ENCODE data around the gene TBC1D9B. TPM values are rescaled to one million over a fixed set of nuclear protein-coding genes. Genes with fewer than 3 reads are reported as not detected.
A peak's percentile ranks its signal among the peaks of the same experiment; 100 is the strongest.

Gene TBC1D9B
- polyA plus RNA-seq, 4 donors, result 32.4 to 80.6 (median 54.7) TPM

DNA sequence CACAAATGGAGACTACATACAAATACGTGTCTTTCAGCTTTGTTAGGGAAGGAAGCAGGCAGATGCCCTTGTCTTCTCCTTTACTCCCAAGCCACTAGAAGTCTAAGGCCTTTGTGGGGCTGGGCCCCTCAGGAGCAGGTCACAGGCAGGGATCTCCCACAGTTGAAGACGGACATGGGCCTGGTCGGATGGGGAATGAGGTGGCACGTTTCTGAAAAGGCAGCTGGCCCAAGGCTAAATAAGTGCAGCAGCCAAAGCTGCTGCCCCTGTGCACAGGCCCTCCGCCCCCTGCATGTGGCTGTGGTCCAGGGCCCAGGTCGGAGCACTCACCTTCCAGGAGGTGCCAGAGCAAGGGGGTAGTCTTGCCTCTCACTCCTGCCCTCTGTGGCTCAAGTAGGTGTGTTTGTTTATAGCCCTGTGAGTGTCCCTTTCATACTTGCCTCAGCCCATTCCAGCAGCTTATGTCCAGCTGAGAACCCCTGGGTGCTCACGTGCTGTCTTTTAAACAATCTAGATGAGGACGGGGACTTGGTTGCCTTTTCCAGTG lies 85.2 kb downstream of the TBC1D9B start:
- WGBS, 3 donors, result 46 to 57% (median 53%) methylated on average over 8 of the region's 8 CpGs
- Histone ChIP-seq H3K4me1 (ENCODE audit: control insufficient read depth in 3 of 3, insufficient read depth in 2 of 3, low read depth in 1 of 3, low read length in 2 of 3) (peaks cover 8 to 77% (median 14%) of the 10 kb centered on the region in 3 donors), H3K4me3 (ENCODE audit: low read depth in 1 of 3, low read length in 3 of 3) (peak overlapping the region in 2 of 3 donors; percentile 86 to 92), H3K27ac (ENCODE audit: low read depth in 1 of 3, low read length in 2 of 3) (no peak overlapping the region), H3K27me3 (ENCODE audit: control insufficient read depth in 3 of 3, insufficient read depth in 3 of 3, low read length in 3 of 3) (no peaks in the 10 kb centered on the region), H3K9me3 (ENCODE audit: control insufficient read depth in 2 of 2, insufficient read depth in 1 of 2, low read depth in 1 of 2, low read length in 1 of 2) (no peaks in the 10 kb centered on the region), H3K36me3 (ENCODE audit: control insufficient read depth in 3 of 3, insufficient read depth in 2 of 3, low read depth in 1 of 3, low read length in 3 of 3) (peaks cover 17 to 58% (median 19%) of the 10 kb centered on the region in 3 donors)
- DNase-seq, result no peak
- FAIRE-seq, result no peak

DNA sequence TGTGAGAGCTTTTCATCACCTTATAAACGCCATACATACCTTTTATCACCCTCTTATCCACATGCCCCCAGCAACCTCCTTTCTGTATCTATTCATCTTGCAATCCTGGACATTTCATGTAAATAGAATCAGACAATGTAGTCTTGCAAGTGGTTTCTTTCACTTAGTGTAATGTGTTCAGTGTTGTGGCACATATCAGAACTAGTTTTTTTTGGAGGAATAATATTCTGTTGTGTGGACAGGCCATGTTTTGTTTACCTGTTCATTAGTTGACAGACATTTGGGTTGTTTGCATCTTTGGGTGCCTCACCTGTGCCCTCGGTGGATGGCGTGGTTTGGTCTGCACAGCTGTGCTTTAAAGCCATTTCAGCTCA lies 85.7 kb downstream of the TBC1D9B start:
- no peaks in the 10 kb centered on the region for H3K27me3 ChIP-seq (ENCODE audit: control insufficient read depth in 3 of 3, insufficient read depth in 3 of 3, low read length in 3 of 3)
- peak overlapping the region in 2 of 3 donors; percentile 18 to 97 for H3K27ac ChIP-seq (ENCODE audit: low read depth in 1 of 3, low read length in 2 of 3)
- peaks cover 17 to 53% (median 19%) of the 10 kb centered on the region in 3 donors for H3K36me3 ChIP-seq (ENCODE audit: control insufficient read depth in 3 of 3, insufficient read depth in 2 of 3, low read depth in 1 of 3, low read length in 3 of 3)
- 17 to 35% (median 21%) methylated on average over 3 of the region's 3 CpGs for WGBS, 3 donors
- peaks cover 8 to 77% (median 14%) of the 10 kb centered on the region in 3 donors for H3K4me1 ChIP-seq (ENCODE audit: control insufficient read depth in 3 of 3, insufficient read depth in 2 of 3, low read depth in 1 of 3, low read length in 2 of 3)
- peak overlapping the region in 2 of 3 donors; percentile 86 to 92 for H3K4me3 ChIP-seq (ENCODE audit: low read depth in 1 of 3, low read length in 3 of 3)
- no peaks in the 10 kb centered on the region for H3K9me3 ChIP-seq (ENCODE audit: control insufficient read depth in 2 of 2, insufficient read depth in 1 of 2, low read depth in 1 of 2, low read length in 1 of 2)
- FAIRE-seq (no peak), DNase-seq (no peak)

DNA sequence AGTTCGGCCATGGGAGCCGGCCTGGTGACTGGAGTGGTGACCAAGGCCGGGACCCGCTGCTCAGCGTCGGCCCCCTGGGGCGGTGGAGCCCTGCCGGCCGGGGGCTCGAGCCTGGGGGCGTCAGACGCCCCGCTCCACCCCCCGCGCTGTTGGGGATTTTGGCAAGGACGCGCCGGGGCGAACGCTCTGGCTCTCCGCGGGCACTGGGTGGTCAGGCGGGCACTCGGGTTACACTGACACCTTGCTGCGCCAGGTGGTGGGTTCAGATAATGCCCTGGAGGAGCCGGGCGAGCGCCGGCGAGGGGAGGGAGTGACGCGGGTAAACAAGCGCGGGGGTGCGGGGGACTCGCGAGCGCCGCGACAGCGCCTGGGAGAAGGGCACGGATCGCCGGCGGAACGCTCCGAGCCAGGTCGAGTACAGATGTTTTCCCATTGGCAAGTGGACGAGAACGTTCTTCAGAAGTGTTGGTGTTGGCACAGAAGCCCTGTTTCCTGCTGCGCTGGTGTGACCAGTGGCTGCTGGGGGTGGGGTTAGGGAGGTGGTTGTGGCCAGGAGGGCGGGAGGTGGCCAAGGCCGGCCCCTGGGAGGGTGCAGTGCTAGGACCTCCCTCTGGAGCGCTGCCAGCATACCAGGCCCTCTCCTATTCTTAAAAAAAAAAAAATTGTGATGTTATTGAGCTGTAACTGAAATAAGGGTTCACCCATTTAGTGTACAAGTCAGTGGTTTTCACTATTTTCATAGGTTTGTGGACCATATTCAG lies 86.2 kb downstream of the TBC1D9B start:
- FAIRE-seq (no peak), DNase-seq (peak; percentile 94 to 95)
- WGBS, 3 donors, result 0 to 1% (median 1%) methylated on average over 42 to 54 of the region's 54 CpGs
- Histone ChIP-seq H3K4me1 (ENCODE audit: control insufficient read depth in 3 of 3, insufficient read depth in 2 of 3, low read depth in 1 of 3, low read length in 2 of 3) (peaks cover 8 to 71% (median 14%) of the 10 kb centered on the region in 3 donors), H3K27ac (ENCODE audit: low read depth in 1 of 3, low read length in 2 of 3) (peak overlapping the region; percentile 97 to 99 (median 99)), H3K4me3 (ENCODE audit: low read depth in 1 of 3, low read length in 3 of 3) (peak overlapping the region; percentile 86 to 98 (median 92)), H3K27me3 (ENCODE audit: control insufficient read depth in 3 of 3, insufficient read depth in 3 of 3, low read length in 3 of 3) (no peaks in the 10 kb centered on the region), H3K9me3 (ENCODE audit: control insufficient read depth in 2 of 2, insufficient read depth in 1 of 2, low read depth in 1 of 2, low read length in 1 of 2) (no peaks in the 10 kb centered on the region), H3K36me3 (ENCODE audit: control insufficient read depth in 3 of 3, insufficient read depth in 2 of 3, low read depth in 1 of 3, low read length in 3 of 3) (peaks cover 17 to 48% (median 19%) of the 10 kb centered on the region in 3 donors)

DNA sequence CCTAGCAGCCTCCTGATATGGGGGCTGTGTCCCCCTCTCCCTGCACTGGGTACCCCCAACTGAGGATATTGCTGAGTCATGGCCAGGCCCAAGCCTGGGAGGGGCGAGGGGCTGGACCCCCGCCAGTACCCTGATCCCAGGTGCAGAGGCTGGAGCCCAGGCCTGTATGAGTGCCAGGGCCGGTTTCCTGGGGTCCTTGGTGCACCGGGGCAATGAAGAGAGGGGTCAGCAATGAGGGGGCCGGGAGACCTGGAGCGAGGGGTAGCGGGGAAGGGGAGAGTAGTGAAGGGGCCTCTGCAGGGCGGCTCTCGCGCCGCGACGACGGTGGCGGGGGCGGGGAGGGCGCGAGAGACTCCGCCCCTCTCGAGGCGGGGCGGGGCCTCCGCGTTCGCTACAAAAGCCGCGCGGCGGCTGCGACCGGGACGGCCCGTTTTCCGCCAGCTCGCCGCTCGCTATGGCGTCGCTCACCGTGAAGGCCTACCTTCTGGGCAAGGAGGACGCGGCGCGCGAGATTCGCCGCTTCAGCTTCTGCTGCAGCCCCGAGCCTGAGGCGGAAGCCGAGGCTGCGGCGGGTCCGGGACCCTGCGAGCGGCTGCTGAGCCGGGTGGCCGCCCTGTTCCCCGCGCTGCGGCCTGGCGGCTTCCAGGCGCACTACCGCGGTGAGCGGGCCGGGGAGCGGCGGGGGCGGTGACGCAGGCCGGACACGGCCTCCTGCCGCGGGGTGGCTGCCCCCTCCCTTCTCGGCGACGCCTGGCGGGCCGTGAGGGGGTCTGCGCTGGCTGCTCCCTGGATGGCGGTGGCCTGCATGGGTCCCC lies 87.0 kb downstream of the TBC1D9B start, which contains the start of gene SQSTM1:
SQSTM1 (plus strand) TSS at position 423 of the 815 bp plus-strand sequence; CDS start at position 455, 32 bp downstream.
- whole genome bisulfite sequencing, 3 donors, result 0 to 1% (median 0%) methylated on average over 31 to 81 of the region's 81 CpGs
- FAIRE-seq (no peak), DNase-seq (peak; percentile 80 to 94)
- peak within 1 kb of the TSS; percentile 97 to 99 (median 99) for H3K27ac ChIP-seq (ENCODE audit: low read depth in 1 of 3, low read length in 2 of 3)
- peaks cover 8 to 63% (median 14%) of the 10 kb centered on the region in 3 donors for H3K4me1 ChIP-seq (ENCODE audit: control insufficient read depth in 3 of 3, insufficient read depth in 2 of 3, low read depth in 1 of 3, low read length in 2 of 3)
- H3K4me3 ChIP-seq (ENCODE audit: low read depth in 1 of 3, low read length in 3 of 3), result peak within 1 kb of the TSS; percentile 86 to 98 (median 92)
- H3K27me3 ChIP-seq (ENCODE audit: control insufficient read depth in 3 of 3, insufficient read depth in 3 of 3, low read length in 3 of 3), result no peaks in the 10 kb centered on the region
- H3K36me3 ChIP-seq (ENCODE audit: control insufficient read depth in 3 of 3, insufficient read depth in 2 of 3, low read depth in 1 of 3, low read length in 3 of 3), result peaks cover 12 to 41% (median 18%) of the 10 kb centered on the region in 3 donors
- no peaks in the 10 kb centered on the region for H3K9me3 ChIP-seq (ENCODE audit: control insufficient read depth in 2 of 2, insufficient read depth in 1 of 2, low read depth in 1 of 2, low read length in 1 of 2)

DNA sequence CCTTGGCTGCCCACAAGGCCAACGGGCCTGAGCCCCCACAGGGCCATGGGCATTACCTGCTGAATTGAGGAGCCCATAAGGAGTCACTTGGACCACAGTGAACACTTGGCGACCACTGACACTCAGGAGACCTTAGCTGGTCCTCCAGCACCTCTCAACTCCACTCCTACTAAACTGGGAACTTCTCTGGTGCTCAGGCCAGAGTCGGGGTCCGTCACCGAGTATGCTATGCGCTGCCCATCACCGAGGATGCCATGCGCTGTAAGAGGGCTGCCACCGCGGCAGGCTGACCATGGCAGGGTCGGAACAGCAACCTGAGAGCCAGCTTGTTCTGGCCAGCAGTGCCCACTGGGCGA lies 87.6 kb downstream of the TBC1D9B start:
- 25 to 46% (median 36%) methylated on average over 11 to 12 of the region's 12 CpGs for WGBS, 3 donors
- DNase-seq (peak in 1 of 2 donors; percentile 50), FAIRE-seq (no peak)
- H3K27me3 ChIP-seq (ENCODE audit: control insufficient read depth in 3 of 3, insufficient read depth in 3 of 3, low read length in 3 of 3), result no peaks in the 10 kb centered on the region
- H3K36me3 ChIP-seq (ENCODE audit: control insufficient read depth in 3 of 3, insufficient read depth in 2 of 3, low read depth in 1 of 3, low read length in 3 of 3), result peaks cover 8 to 41% (median 12%) of the 10 kb centered on the region in 3 donors
- peak overlapping the region; percentile 90 to 97 (median 96) for H3K27ac ChIP-seq (ENCODE audit: low read depth in 1 of 3, low read length in 2 of 3)
- H3K4me1 ChIP-seq (ENCODE audit: control insufficient read depth in 3 of 3, insufficient read depth in 2 of 3, low read depth in 1 of 3, low read length in 2 of 3), result peaks cover 8 to 58% (median 10%) of the 10 kb centered on the region in 3 donors
- H3K9me3 ChIP-seq (ENCODE audit: control insufficient read depth in 2 of 2, insufficient read depth in 1 of 2, low read depth in 1 of 2, low read length in 1 of 2), result no peaks in the 10 kb centered on the region
- peak overlapping the region; percentile 86 to 98 (median 92) for H3K4me3 ChIP-seq (ENCODE audit: low read depth in 1 of 3, low read length in 3 of 3)

DNA sequence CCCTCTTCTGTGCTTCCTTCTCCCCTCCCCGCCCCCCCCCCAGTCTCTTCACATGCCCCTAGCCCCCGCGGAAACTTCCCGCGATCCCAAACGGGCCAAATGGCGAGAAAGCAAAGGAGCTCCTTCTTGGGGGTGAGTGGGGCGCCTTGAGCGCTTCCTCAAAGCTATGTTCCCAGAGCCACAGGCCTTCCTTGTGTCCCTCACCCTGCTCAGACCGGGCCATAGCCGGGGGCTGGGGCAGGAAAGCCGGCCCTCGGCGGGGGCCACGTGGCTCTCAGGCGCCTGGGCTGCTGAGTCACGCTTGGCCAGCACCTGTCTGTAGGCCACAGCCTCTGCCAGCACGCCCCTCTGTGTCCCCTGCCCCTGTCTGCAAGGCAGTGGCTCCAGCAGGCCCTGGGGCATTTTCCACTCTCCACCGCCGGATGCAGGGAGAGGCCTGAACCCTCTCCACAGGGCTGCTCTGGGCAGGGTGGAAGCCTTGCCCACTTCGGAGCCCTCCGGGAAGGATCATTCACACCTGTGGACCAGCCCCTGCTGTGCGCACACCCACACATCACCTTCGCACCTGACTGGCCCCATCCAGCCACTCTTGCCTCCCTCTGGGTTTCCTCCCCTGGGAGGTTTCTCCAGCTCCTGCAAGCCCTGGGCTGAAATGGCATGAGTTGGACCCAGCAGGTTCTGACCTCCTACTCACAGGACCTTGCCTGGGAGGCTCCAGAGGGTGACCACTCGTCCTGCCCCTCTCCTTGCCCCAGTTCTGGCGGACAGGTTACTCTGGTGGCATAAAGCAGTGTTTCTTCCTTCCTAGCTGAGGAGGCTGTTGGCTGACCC lies 88.2 kb downstream of the TBC1D9B start:
- no peak for FAIRE-seq
- no peaks in the 10 kb centered on the region for H3K27me3 ChIP-seq (ENCODE audit: control insufficient read depth in 3 of 3, insufficient read depth in 3 of 3, low read length in 3 of 3)
- peaks cover 6 to 53% (median 10%) of the 10 kb centered on the region in 3 donors for H3K4me1 ChIP-seq (ENCODE audit: control insufficient read depth in 3 of 3, insufficient read depth in 2 of 3, low read depth in 1 of 3, low read length in 2 of 3)
- H3K36me3 ChIP-seq (ENCODE audit: control insufficient read depth in 3 of 3, insufficient read depth in 2 of 3, low read depth in 1 of 3, low read length in 3 of 3), result peaks cover 8 to 37% (median 8%) of the 10 kb centered on the region in 3 donors
- DNase-seq, result peak; percentile 54 to 80
- WGBS, 3 donors, result 18 to 25% (median 22%) methylated on average over 25 to 26 of the region's 26 CpGs
- H3K4me3 ChIP-seq (ENCODE audit: low read depth in 1 of 3, low read length in 3 of 3), result peak overlapping the region in 2 of 3 donors; percentile 9 to 86
- peak overlapping the region; percentile 90 to 97 (median 96) for H3K27ac ChIP-seq (ENCODE audit: low read depth in 1 of 3, low read length in 2 of 3)
- no peaks in the 10 kb centered on the region for H3K9me3 ChIP-seq (ENCODE audit: control insufficient read depth in 2 of 2, insufficient read depth in 1 of 2, low read depth in 1 of 2, low read length in 1 of 2)

DNA sequence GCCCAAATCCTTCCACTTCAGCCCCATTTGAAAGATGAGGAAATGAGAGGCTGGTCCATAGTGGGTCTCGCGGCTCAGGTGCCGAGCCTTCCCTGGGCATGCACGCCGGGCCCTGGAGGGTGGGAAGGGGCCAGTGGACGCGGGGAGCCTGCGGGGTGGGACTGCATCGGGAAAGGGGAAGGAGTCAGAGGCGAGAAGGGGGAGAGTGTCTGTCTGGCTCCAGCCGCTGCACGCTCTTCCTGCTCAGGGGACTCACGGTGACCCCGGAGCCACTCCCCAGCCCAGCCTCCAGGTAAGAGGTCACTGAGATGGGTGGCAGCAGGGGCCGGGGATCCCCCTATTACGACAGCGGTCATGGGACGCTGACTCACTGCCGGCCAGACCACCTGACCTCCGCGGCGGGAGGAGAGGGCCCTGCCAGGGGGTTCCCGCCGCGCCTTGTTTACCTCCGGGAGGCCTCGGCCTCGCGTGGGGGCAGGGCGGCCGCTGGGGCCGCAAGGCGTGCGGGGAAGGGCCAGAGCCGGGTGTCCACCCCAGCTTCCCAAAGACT lies 88.9 kb downstream of the TBC1D9B start:
- H3K4me3 ChIP-seq (ENCODE audit: low read depth in 1 of 3, low read length in 3 of 3), result peak overlapping the region; percentile 17 to 35 (median 28)
- H3K9me3 ChIP-seq (ENCODE audit: control insufficient read depth in 2 of 2, insufficient read depth in 1 of 2, low read depth in 1 of 2, low read length in 1 of 2), result no peaks in the 10 kb centered on the region
- H3K36me3 ChIP-seq (ENCODE audit: control insufficient read depth in 3 of 3, insufficient read depth in 2 of 3, low read depth in 1 of 3, low read length in 3 of 3), result peaks cover 4 to 31% (median 6%) of the 10 kb centered on the region in 3 donors
- no peaks in the 10 kb centered on the region for H3K27me3 ChIP-seq (ENCODE audit: control insufficient read depth in 3 of 3, insufficient read depth in 3 of 3, low read length in 3 of 3)
- H3K27ac ChIP-seq (ENCODE audit: low read depth in 1 of 3, low read length in 2 of 3), result peak overlapping the region; percentile 90 to 97 (median 96)
- FAIRE-seq, result no peak
- H3K4me1 ChIP-seq (ENCODE audit: control insufficient read depth in 3 of 3, insufficient read depth in 2 of 3, low read depth in 1 of 3, low read length in 2 of 3), result peaks cover 4 to 47% (median 10%) of the 10 kb centered on the region in 3 donors
- DNase-seq, result peak; percentile 96 to 99
- WGBS, 3 donors, result 0 to 2% (median 2%) methylated on average over 10 to 35 of the region's 35 CpGs
